Uterus (tissue), 2 donors: ENCODE data around the gene ELF4.

Experiments used
- CTCF ChIP-seq, 4 experiments: fragments of 200-600 bp in 2 of 4; fragments of 450-650 bp in 2 of 4; sonication (generic) in 2 of 4; IDR thresholded peaks; one replicate each; pipeline ENCODE4 v1.5.1; 2016 to 2019; ENCODE audit warnings: antibody characterized with exemption in 4 of 4, mild to moderate bottlenecking in 2 of 4, moderate library complexity in 1 of 4
- POLR2A ChIP-seq, 2 donors: fragments of 450-650 bp; IDR thresholded peaks; one replicate each; pipeline ENCODE4 v1.6.1; 2016; ENCODE audit warnings: antibody characterized with exemption in 2 of 2, mild to moderate bottlenecking in 1 of 2, moderate library complexity in 1 of 2

- TF ChIP-seq CTCF (IDR thresholded peaks at IDR 0.05): no peak
- TF ChIP-seq POLR2A (IDR thresholded peaks at IDR 0.05): no peak
These were observed 45.3 kb upstream of the ELF4 start for GRCh38 chrX:130155564-130155963.
